GM23248 (cell line): ENCODE results near the gene MATN4.

Experiments used
- EZH2 ChIP-seq: fragments of 200-600 bp; sonication (generic); IDR thresholded peaks from 2 replicates; pipeline ENCODE4 v1.6.1; 2018; ENCODE audit warnings: antibody characterized with exemption, mild to moderate bottlenecking; ENCODE audit not compliant: insufficient read depth, poor library complexity, severe bottlenecking
- EZH2phosphoT487 ChIP-seq: fragments of 200-600 bp; sonication (generic); IDR thresholded peaks from 2 replicates; pipeline ENCODE4 v1.6.1; 2018; ENCODE audit warnings: antibody characterized with exemption, moderate library complexity, mild to moderate bottlenecking, low read depth; ENCODE audit not compliant: insufficient read depth

DNA sequence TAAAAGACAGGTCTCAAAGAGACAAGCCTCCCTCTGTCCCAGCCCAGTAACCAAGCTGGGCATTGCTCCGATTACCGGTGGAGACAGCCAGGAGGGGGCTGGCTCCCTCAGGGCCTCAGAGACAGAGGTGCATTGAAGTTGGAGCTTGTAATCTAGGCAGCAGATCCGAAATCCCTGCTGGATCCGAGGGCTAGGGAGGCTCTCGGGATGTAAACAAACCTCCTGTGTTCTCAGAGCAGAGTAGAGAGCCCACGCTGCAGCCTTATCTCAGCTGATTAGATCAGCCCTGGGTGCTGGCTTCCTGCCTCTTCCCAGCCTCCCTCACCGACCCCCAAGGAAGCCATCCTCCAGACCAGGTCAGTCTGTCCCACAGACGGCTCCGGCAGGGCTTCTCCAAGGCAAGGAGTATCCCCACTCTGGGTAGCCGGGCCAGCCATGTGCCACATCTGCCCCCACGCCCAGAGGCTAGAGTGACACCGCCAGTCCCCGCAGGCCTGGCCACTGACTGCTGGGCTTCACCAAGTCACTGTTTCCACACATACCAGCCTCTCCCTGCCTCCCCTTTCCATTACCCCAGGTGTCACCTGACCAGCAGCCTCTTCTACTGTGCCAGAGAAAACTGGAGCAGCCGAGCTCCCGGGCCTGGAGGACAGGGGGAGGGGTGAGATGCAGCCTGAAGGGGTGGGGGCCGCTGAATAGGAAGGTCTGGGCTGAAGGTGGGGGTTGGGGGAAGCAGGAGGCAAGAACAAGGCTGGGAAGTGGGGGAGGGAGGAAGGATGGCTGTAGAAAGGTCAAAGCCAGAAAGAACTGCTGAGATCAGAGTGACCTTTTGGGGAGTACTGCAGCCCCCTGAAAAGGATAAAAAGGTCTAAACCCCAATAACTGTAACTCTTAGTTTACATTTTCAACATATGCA, 34.1 kb upstream of the MATN4 start:
- TF ChIP-seq EZH2 = no peak
- TF ChIP-seq EZH2phosphoT487 = no peak
